HepG2 (cell line): ENCODE data around the gene SLFN12L. TPM values are rescaled to one million over a fixed set of nuclear protein-coding genes. Genes with fewer than 3 reads are reported as not detected.

Experiments used
- ATAC-seq: fragments of 200-7000 bp; cut with Tn5 transposase; 3 replicates; pipeline ENCODE4 v1.9.1; 2020; ENCODE audit warnings: mild to moderate bottlenecking, moderate library complexity
- BruUV-seq: library from RNA; stranded (reverse); fragments of 400-500 nt; replicated peaks from 2 replicates; lab custom pipeline; 2021; lab: Mats Ljungman, UMichigan
- CTCF ChIA-PET: fragments of 300-600 bp; formaldehyde crosslinking; extraction: SDS; loops from one replicate; lab custom pipeline; 2021; ENCODE audit warnings: low total read pairs, inconsistent platforms, low intra/inter-chr PET ratio; lab: Yijun Ruan, JAX
- POLR2A ChIA-PET: fragments of 350-600 bp; sonication (Branson Sonifier 250); formaldehyde crosslinking; loops from one replicate; lab custom pipeline; 2020; ENCODE audit warnings: antibody characterized with exemption, inconsistent platforms; lab: Yijun Ruan, JAX
- DNase-seq: peaks from one replicate; pipeline ENCODE4 v3.0.0-alpha.2; 2015; ENCODE audit warnings: low spot score
- FAIRE-seq: peaks from 3 replicates; lab custom pipeline; 2011; peaks lifted over from hg19 to GRCh38; lab: Jason Lieb, UNC
- H2AFZ ChIP-seq: one replicate; pipeline ENCODE4 v1.6.1; 2011; ENCODE audit warnings: low read length, inconsistent platforms
- H3K27ac ChIP-seq: fragments of 300-600 bp; 3 replicates; pipeline ENCODE4 v1.8.0; 2011; ENCODE audit warnings: mixed run types, mild to moderate bottlenecking, mixed read lengths, low read length, inconsistent platforms; ENCODE audit not compliant: insufficient read depth; ENCODE audit errors: extremely low read length
- H3K27me3 ChIP-seq, 2 experiments: fragments of 200-600 bp in 1 of 2; 2 replicates in 1 of 2; 3 replicates in 1 of 2; pipeline versions ENCODE4 v1.6.0 to v1.8.0; 2011; ENCODE audit warnings: low read length in 2 of 2, mild to moderate bottlenecking in 2 of 2, moderate library complexity in 2 of 2, inconsistent platforms in 1 of 2; ENCODE audit not compliant: insufficient read depth in 2 of 2, control insufficient read depth in 1 of 2
- H3K36me3 ChIP-seq, 2 experiments: fragments of 200-600 bp in 1 of 2; replicated peaks in 1 of 2; 2 replicates in 1 of 2; 3 replicates in 1 of 2; pipeline versions ENCODE4 v1.5.1 to v1.8.0; 2011; ENCODE audit warnings: low read length in 2 of 2, inconsistent platforms in 1 of 2; ENCODE audit not compliant: insufficient read depth in 2 of 2, control insufficient read depth in 1 of 2
- H3K4me1 ChIP-seq: 2 replicates; pipeline ENCODE4 v1.5.1; 2012; ENCODE audit warnings: low read length, inconsistent platforms; ENCODE audit not compliant: insufficient read depth
- H3K4me2 ChIP-seq: 2 replicates; pipeline ENCODE4 v1.6.0; 2011; ENCODE audit warnings: low read depth, low read length, inconsistent platforms
- H3K4me3 ChIP-seq, 3 experiments: fragments of 200-600 bp in 1 of 3; sonication (generic), shearing (Covaris generic) in 1 of 3; replicated peaks in 1 of 3; 2 replicates each; pipeline ENCODE4 v1.5.1; 2011 to 2016; ENCODE audit warnings: low read length in 3 of 3, inconsistent platforms in 2 of 3, low read depth in 2 of 3, mild to moderate bottlenecking in 2 of 3, control low read depth in 1 of 3, mixed read lengths in 1 of 3; ENCODE audit not compliant: insufficient read depth in 1 of 3
- H3K79me2 ChIP-seq: one replicate; pipeline ENCODE4 v1.6.1; 2011; ENCODE audit warnings: low read length, inconsistent platforms; ENCODE audit not compliant: insufficient read depth
- H3K9ac ChIP-seq: 2 replicates; pipeline ENCODE4 v1.6.0; 2011; ENCODE audit warnings: mild to moderate bottlenecking, low read depth, low read length, inconsistent platforms; ENCODE audit not compliant: insufficient read depth
- H3K9me3 ChIP-seq: 2 replicates; pipeline ENCODE4 v1.5.1; 2012; ENCODE audit warnings: mild to moderate bottlenecking, low read length
- H4K20me1 ChIP-seq: 2 replicates; pipeline ENCODE4 v1.6.0; 2011; ENCODE audit warnings: inconsistent platforms, mild to moderate bottlenecking, low read length, moderate library complexity; ENCODE audit not compliant: insufficient read depth
- ELF4 ChIP-seq: sonication (generic); formaldehyde crosslinking; IDR thresholded peaks from 2 replicates; pipeline ENCODE4 v1.5.0; 2020; ENCODE audit warnings: missing genetic modification reagents, mild to moderate bottlenecking, moderate library complexity, borderline replicate concordance
- MED13 ChIP-seq: sonication (generic); formaldehyde crosslinking; IDR thresholded peaks from 2 replicates; pipeline ENCODE4 v1.5.0; 2020; ENCODE audit warnings: missing genetic modification reagents
- PBX3 ChIP-seq: sonication (generic); formaldehyde crosslinking; IDR thresholded peaks from 2 replicates; pipeline ENCODE4 v1.8.1; 2023; ENCODE audit warnings: missing genetic modification reagents, inconsistent platforms, borderline replicate concordance
- RARG ChIP-seq: sonication (generic); formaldehyde crosslinking; IDR thresholded peaks from 2 replicates; pipeline ENCODE4 v1.4.0; 2020; ENCODE audit warnings: low read depth, mild to moderate bottlenecking, missing genetic modification reagents
- ZNF580 ChIP-seq: IDR thresholded peaks from 2 replicates; pipeline ENCODE4 v1.6.1; 2016; ENCODE audit warnings: low read depth, borderline replicate concordance
- ZXDC ChIP-seq: sonication (generic); formaldehyde crosslinking; IDR thresholded peaks from 2 replicates; pipeline ENCODE4 v1.5.0; 2020; ENCODE audit warnings: mild to moderate bottlenecking, missing genetic modification reagents
- WGBS: methylation state at CpG from one replicate; pipeline ENCODE4 v1.1.6; 2017; ENCODE audit warnings: low lambda C conversion rate; 5-methylcytosine and 5-hydroxymethylcytosine counted together
- in situ Hi-C: cut with HindIII; loops from 2 replicates; pipeline ENCODE4 v1.10.0; 2017; ENCODE audit warnings: low pct_unique_long_range_greater_than_20kb; ENCODE audit not compliant: extremely low pct_ligation_motif_present
- intact Hi-C: fragments of 100-400 bp; cut with micrococcal nuclease; formaldehyde crosslinking; loops from one replicate; pipeline ENCODE4 v1.10.0; 2022; ENCODE audit not compliant: unreplicated experiment
- polyA plus RNA-seq, 8 experiments: library from polyadenylated mRNA; depleted of rRNA in 3 of 8; stranded (reverse) in 7 of 8; unstranded in 1 of 8; fragments of >200 nt; fragmentation: Illumina TruSeq in 4 of 8; extraction: Trizol in 4 of 8; gene quantifications; 2 replicates each; pipeline versions ENCODE4 v1.2.1 to v1.2.3, GENCODE V29; 2011 to 2016; ENCODE audit warnings: low read depth in 4 of 8, missing spikeins in 1 of 8, mixed read lengths in 1 of 8; ENCODE audit not compliant: insufficient read depth in 1 of 8
- small RNA-seq, 3 experiments: library from RNA; depleted of rRNA; stranded (forward); fragments of <200 nt; gene quantifications; one replicate each; pipeline ENCODE3, GENCODE V24; 2012; ENCODE audit warnings: low read depth in 2 of 3, low replicate concordance in 1 of 3; ENCODE audit not compliant: insufficient read length in 3 of 3, insufficient read depth in 2 of 3
- total RNA-seq, 5 experiments: library from RNA; depleted of rRNA; stranded (reverse); fragments of >200 nt; fragmentation: Illumina TruSeq; extraction: Trizol; gene quantifications; 2 replicates each; pipeline ENCODE4 v1.2.3, GENCODE V29; 2016; ENCODE audit warnings: low read depth in 1 of 5

Gene SLFN12L
- total and polyA plus RNA-seq, 2 of the 13 experiments (the other 11 are each of a cell fraction or from before 2014, with no cell fraction given) = not detected

- CTCF ChIA-PET = no interaction called here
- no peak overlapping the region for H2AFZ ChIP-seq
- DNase-seq (no peak), ATAC-seq (no peak), FAIRE-seq (no peak)
- no TSS peak for BruUV-seq
- peaks cover 0 to 7% of the 10 kb centered on the region in 2 experiments; a peak in 1 of 5 replicates for H3K27me3 ChIP-seq
- no peak overlapping the region for H3K27ac ChIP-seq
- POLR2A ChIA-PET = no interaction called here
- H3K4me3 ChIP-seq = no peak overlapping the region
- TF ChIP-seq MED13 (CRISPR knock-in tag) (no peak), ZNF580 (no peak), PBX3 (CRISPR knock-in tag) (no peak), RARG (CRISPR knock-in tag) (no peak), ELF4 (CRISPR knock-in tag) (no peak), ZXDC (CRISPR knock-in tag) (no peak)
- no peaks in the 10 kb centered on the region for H4K20me1 ChIP-seq
- no peaks in the 10 kb centered on the region for H3K36me3 ChIP-seq
- no peak overlapping the region for H3K9ac ChIP-seq
- no peaks in the 10 kb centered on the region for H3K4me1 ChIP-seq
- in situ Hi-C loops = no loop called here
- WGBS = 33% methylated on average over 4 of the region's 4 CpGs
- intact Hi-C loops = no loop called here
- no peaks in the 10 kb centered on the region for H3K79me2 ChIP-seq
- H3K9me3 ChIP-seq = no peaks in the 10 kb centered on the region
- no peak overlapping the region for H3K4me2 ChIP-seq
These were observed 113.7 kb downstream of the SLFN12L start for GRCh38 chr17:35423761-35424160.

Small RNA genes lying within 50 kb of the gene (small RNA-seq; reads per million reads assigned to genes)
- gene AC015911.1 (0 reads per million in 3 experiments), gene SNORD7 (27.1 to 86.0 (median 37.4) reads per million in 3 experiments)

Other genes starting within 250 kb of the SLFN12L start
- not detected in 2 replicates for gene SLFN11, start 164.1 kb downstream of the SLFN12L start, total RNA-seq (2016; rRNA removed; fragmentation: Illumina TruSeq; extraction: Trizol)
- gene SLFN11, start 164.1 kb downstream of the SLFN12L start, polyA plus RNA-seq (2011; rRNA removed) = not detected in 2 replicates
- 0.13 TPM in 1 of 2 replicates, not detected in the other for gene SLFN12, start 105.2 kb downstream of the SLFN12L start, total RNA-seq (2016; rRNA removed; fragmentation: Illumina TruSeq; extraction: Trizol)
- gene SLFN12, start 105.2 kb downstream of the SLFN12L start, polyA plus RNA-seq (2011; rRNA removed) = not detected in 2 replicates
- gene SLFN13, start 88.9 kb downstream of the SLFN12L start, total RNA-seq (2016; rRNA removed; fragmentation: Illumina TruSeq; extraction: Trizol) = 0.18 TPM in 1 of 2 replicates, not detected in the other
- not detected in 2 replicates for gene SLFN13, start 88.9 kb downstream of the SLFN12L start, polyA plus RNA-seq (2011; rRNA removed)
- gene SLFN14, start 23.1 kb upstream of the SLFN12L start, total RNA-seq (2016; rRNA removed; fragmentation: Illumina TruSeq; extraction: Trizol) = not detected in 2 replicates
- gene SLFN14, start 23.1 kb upstream of the SLFN12L start, polyA plus RNA-seq (2011; rRNA removed) = not detected in 2 replicates
- gene PEX12, start 40.9 kb upstream of the SLFN12L start, total RNA-seq (2016; rRNA removed; fragmentation: Illumina TruSeq; extraction: Trizol) = 4.3 and 5.1 TPM in 2 replicates
- gene PEX12, start 40.9 kb upstream of the SLFN12L start, polyA plus RNA-seq (2011; rRNA removed) = 10.5 and 11.9 TPM in 2 replicates
- gene AP2B1, start 49.6 kb upstream of the SLFN12L start, total RNA-seq (2016; rRNA removed; fragmentation: Illumina TruSeq; extraction: Trizol) = 23.8 and 58.4 TPM in 2 replicates
- 67.4 and 71.3 TPM in 2 replicates for gene AP2B1, start 49.6 kb upstream of the SLFN12L start, polyA plus RNA-seq (2011; rRNA removed)
- 11.0 TPM in 2 replicates for gene RASL10B, start 194.0 kb upstream of the SLFN12L start, total RNA-seq (2016; rRNA removed; fragmentation: Illumina TruSeq; extraction: Trizol)
- gene RASL10B, start 194.0 kb upstream of the SLFN12L start, polyA plus RNA-seq (2011; rRNA removed) = 7.5 and 8.8 TPM in 2 replicates
- gene GAS2L2, start 215.6 kb upstream of the SLFN12L start, total RNA-seq (2016; rRNA removed; fragmentation: Illumina TruSeq; extraction: Trizol) = not detected in 2 replicates
- gene GAS2L2, start 215.6 kb upstream of the SLFN12L start, polyA plus RNA-seq (2011; rRNA removed) = not detected in 2 replicates
- gene C17orf50, start 223.2 kb upstream of the SLFN12L start, total RNA-seq (2016; rRNA removed; fragmentation: Illumina TruSeq; extraction: Trizol) = not detected in 2 replicates
- gene C17orf50, start 223.2 kb upstream of the SLFN12L start, polyA plus RNA-seq (2011; rRNA removed) = not detected in 2 replicates